Measurements from ENCODE around the gene ERFL.

GRCh38 chr19:41915021-41915775 is 13.1 kb downstream of the ERFL start:
- no peak for TF ChIP-seq CTCF (IDR thresholded peaks at IDR 0.05)
- TF ChIP-seq POLR2A (IDR thresholded peaks at IDR 0.05) = no peak
